ENCODE results near the gene ZNF710. TPM values are rescaled to one million over a fixed set of nuclear protein-coding genes. Genes with fewer than 3 reads are reported as not detected.
A peak's percentile ranks its signal among the peaks of the same experiment; 100 is the strongest.
"Not testable (repeated sequence)": the region's sequence is repeated elsewhere in the genome, so short reads cannot be mapped to it uniquely, and the experiment has no call there.

ZNF710 gene
- total and polyA plus RNA-seq, 10 donors = 12.5 to 66.4 (median 30.2) TPM

DNA sequence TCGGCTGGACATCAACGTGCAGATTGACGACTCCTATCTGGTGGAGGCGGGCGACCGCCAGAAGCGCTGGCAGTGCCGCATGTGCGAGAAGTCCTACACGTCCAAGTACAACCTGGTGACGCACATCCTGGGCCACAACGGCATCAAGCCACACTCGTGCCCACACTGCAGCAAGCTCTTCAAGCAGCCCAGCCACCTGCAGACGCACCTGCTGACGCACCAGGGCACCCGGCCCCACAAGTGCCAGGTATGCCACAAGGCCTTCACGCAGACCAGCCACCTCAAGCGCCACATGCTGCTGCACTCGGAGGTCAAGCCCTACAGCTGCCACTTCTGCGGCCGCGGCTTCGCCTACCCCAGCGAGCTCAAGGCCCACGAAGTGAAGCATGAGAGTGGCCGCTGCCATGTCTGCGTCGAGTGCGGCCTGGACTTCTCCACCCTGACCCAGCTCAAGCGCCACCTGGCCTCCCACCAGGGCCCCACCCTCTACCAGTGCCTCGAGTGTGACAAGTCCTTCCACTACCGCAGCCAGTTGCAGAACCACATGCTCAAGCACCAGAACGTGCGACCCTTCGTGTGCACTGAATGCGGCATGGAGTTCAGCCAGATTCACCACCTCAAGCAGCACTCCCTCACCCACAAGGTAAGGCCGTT is 67.0 kb downstream of the ZNF710 start:
- intact Hi-C loops (cut with DNase I; ENCODE audit: low total_unique reads) = loop anchor here (10.0 kb wide), 1 partner anchor 63 kb away; the partner anchor contains the start of gene ZNF710
- 94 to 96% (median 94%) methylated on average over 30 to 37 of the region's 37 CpGs for WGBS, 5 donors
- H3K4me1 ChIP-seq = peaks cover 26 to 81% (median 57%) of the 10 kb centered on the region in 6 donors
- H3K27ac ChIP-seq = peak overlapping the region in 3 of 8 donors; percentile 5 to 64 (median 55)
- H3K27me3 ChIP-seq (replicated peaks in 1 of 7) = no peaks in the 10 kb centered on the region
- peaks cover 0 to 45% (median 23%) of the 10 kb centered on the region in 6 donors for H3K36me3 ChIP-seq
- no peak for DNase-seq
- H3K4me3 ChIP-seq = no peak overlapping the region
- no peaks in the 10 kb centered on the region for H3K9me3 ChIP-seq
- TF ChIP-seq POLR2AphosphoS5 (IDR thresholded peaks at IDR 0.05) = peak in 2 of 3 donors; percentile 24 to 25
- TF ChIP-seq, protein P1, sequence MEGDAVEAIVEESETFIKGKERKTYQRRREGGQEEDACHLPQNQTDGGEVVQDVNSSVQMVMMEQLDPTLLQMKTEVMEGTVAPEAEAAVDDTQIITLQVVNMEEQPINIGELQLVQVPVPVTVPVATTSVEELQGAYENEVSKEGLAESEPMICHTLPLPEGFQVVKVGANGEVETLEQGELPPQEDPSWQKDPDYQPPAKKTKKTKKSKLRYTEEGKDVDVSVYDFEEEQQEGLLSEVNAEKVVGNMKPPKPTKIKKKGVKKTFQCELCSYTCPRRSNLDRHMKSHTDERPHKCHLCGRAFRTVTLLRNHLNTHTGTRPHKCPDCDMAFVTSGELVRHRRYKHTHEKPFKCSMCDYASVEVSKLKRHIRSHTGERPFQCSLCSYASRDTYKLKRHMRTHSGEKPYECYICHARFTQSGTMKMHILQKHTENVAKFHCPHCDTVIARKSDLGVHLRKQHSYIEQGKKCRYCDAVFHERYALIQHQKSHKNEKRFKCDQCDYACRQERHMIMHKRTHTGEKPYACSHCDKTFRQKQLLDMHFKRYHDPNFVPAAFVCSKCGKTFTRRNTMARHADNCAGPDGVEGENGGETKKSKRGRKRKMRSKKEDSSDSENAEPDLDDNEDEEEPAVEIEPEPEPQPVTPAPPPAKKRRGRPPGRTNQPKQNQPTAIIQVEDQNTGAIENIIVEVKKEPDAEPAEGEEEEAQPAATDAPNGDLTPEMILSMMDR (IDR thresholded peaks at IDR 0.05 in 8 of 11, conservative IDR thresholded peaks at IDR 0.05 in 3 of 11) = no peak

DNA sequence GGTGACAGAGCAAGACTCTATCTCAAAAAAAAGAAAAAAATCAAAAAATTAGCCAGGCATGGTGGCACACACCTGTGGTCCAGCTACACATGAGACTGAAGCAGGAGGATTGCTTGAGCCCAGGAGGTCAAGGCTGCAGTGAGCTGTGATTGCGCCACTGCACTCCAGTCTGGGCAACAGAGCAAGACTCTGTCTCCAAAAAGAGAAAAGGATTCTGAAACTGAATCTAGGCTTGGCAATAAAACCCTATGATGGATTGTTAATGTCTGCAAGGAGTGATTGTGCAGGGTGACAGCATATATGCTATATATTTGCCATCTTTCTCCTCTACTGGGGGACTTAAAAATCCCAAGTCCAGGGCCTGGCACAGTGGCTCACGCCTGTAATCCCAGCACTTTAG is 69.5 kb downstream of the ZNF710 start:
- 81 to 95% (median 90%) methylated on average over 2 of the region's 2 CpGs for WGBS, 5 donors
- intact Hi-C loops (cut with DNase I; ENCODE audit: low total_unique reads) = loop anchor here (5.0 kb wide), 1 partner anchor 173 kb away; no protein-coding TSS in a partner anchor
- not testable (repeated sequence) for H3K9me3 ChIP-seq; H3K27me3 ChIP-seq (replicated peaks in 1 of 7); DNase-seq; H3K4me3 ChIP-seq
- peaks cover 3 to 55% (median 31%) of the 10 kb centered on the region in 6 donors for H3K4me1 ChIP-seq
- peaks cover 0 to 71% (median 44%) of the 10 kb centered on the region in 6 donors for H3K36me3 ChIP-seq
- H3K27ac ChIP-seq = peak overlapping the region in 6 of 8 donors; percentile 25 to 64 (median 52)

DNA sequence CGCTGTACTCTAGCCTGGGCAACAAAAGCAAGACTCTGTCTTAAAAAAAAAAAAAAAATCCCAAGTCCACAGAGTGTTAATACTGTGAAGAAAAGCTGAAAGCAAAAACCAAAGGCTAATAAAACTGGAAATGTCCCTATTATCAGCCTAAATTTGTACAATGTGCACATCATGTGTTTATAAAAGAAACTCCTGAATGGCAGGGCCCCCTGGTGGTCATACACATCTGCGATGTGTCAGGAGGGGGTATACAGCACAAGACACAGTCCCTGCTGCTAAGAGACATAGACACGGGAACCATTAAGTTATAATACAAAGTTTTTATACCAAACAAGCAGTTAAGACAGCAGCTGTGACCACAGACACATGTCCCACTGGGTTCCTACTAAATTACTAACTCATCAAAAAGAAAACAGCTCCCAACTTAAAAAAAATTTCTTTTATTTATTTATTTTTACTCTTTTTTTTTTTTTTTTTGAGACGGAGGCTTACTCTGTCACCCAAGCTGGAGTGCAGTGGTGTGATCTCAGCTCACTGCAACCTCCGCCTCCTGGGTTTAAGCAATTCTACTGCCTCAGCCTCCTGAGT is 70.2 kb downstream of the ZNF710 start:
- H3K27me3 ChIP-seq (replicated peaks in 1 of 7) = no peaks in the 10 kb centered on the region
- DNase-seq = peak; percentile 92
- intact Hi-C loops (cut with DNase I; ENCODE audit: low total_unique reads) = loop anchor here (5.0 kb wide), 1 partner anchor 174 kb away; no protein-coding TSS in a partner anchor
- H3K27ac ChIP-seq = peak overlapping the region in 5 of 8 donors; percentile 34 to 64 (median 52)
- TF ChIP-seq, protein P1 (IDR thresholded peaks at IDR 0.05 in 8 of 11, conservative IDR thresholded peaks at IDR 0.05 in 3 of 11) = peak; percentile 61 to 92 (median 85)
- no peak for TF ChIP-seq POLR2A (IDR thresholded peaks at IDR 0.05)
- peak in 1 of 3 donors; percentile 52 for TF ChIP-seq POLR2AphosphoS5 (IDR thresholded peaks at IDR 0.05)
- H3K4me3 ChIP-seq = no peak overlapping the region
- 45 to 57% (median 49%) methylated on average over 4 to 5 of the region's 5 CpGs for WGBS, 5 donors
- peaks cover 3 to 48% (median 25%) of the 10 kb centered on the region in 6 donors for H3K4me1 ChIP-seq
- no peaks in the 10 kb centered on the region for H3K9me3 ChIP-seq
- peaks cover 0 to 78% (median 51%) of the 10 kb centered on the region in 6 donors for H3K36me3 ChIP-seq

DNA sequence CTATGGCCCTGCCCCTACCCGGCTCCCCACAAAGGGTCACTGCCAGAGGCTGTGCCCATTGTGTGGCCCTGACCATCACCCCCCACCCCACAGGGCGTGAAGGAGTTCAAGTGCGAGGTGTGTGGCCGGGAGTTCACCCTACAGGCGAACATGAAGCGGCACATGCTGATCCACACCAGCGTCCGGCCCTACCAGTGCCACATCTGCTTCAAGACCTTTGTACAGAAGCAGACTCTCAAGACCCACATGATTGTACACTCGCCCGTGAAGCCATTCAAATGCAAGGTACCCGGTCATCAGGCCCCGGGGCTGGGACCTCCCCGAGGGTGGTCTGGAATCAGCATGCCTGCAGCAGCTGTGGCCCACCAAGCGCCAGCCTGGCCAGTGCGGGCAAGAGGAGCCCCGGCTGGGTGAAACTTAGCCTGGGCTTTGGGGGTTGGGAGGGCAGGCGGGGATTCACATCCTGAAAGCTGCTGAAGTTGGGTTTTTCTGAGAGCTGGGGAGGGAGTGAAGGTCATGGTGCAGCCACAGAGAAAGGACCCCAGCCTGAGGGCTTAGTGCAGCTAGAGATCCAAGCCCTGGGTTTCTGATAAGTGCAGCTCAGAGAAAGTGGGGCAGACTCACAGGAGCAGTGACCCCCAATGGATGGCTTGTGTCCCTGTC is 72.0 kb downstream of the ZNF710 start:
- Histone ChIP-seq H3K36me3 (peaks cover 0 to 80% (median 46%) of the 10 kb centered on the region in 6 donors), H3K4me3 (no peak overlapping the region), H3K27me3 (replicated peaks in 1 of 7) (no peaks in the 10 kb centered on the region), H3K9me3 (no peaks in the 10 kb centered on the region), H3K27ac (peak overlapping the region in 2 of 8 donors; percentile 35 to 36), H3K4me1 (peaks cover 3 to 37% (median 21%) of the 10 kb centered on the region in 6 donors)
- 78 to 96% (median 87%) methylated on average over 9 to 17 of the region's 17 CpGs for WGBS, 5 donors
- intact Hi-C loops (cut with DNase I; ENCODE audit: low total_unique reads) = loop anchor here (5.0 kb wide), 1 partner anchor 176 kb away; no protein-coding TSS in a partner anchor
- DNase-seq = no peak
- TF ChIP-seq POLR2AphosphoS5 (IDR thresholded peaks at IDR 0.05) (peak in 1 of 3 donors; percentile 47), POLR2A (IDR thresholded peaks at IDR 0.05) (no peak)
- TF ChIP-seq, protein P1 (IDR thresholded peaks at IDR 0.05 in 8 of 11, conservative IDR thresholded peaks at IDR 0.05 in 3 of 11) = no peak
